SU-DHL-6 (cell line): ENCODE data around the gene ANKS1B.

Experiments
- CTCF ChIP-seq: fragments of 200-600 bp; sonication (generic); IDR thresholded peaks from one replicate; pipeline ENCODE4 v1.5.1; 2017; ENCODE audit warnings: antibody characterized with exemption, mild to moderate bottlenecking, low read length, moderate library complexity; ENCODE audit not compliant: insufficient read depth, poor library complexity, severe bottlenecking
- EZH2phosphoT487 ChIP-seq: fragments of 200-600 bp; sonication (generic), shearing (Covaris generic); conservative IDR thresholded peaks from 2 replicates; pipeline ENCODE4 v1.6.1; 2018; ENCODE audit warnings: mild to moderate bottlenecking, antibody characterized with exemption, low read length, moderate library complexity, mixed read lengths

GRCh38 chr12:99618657-99619056 lies 366.1 kb downstream of the ANKS1B start:
- no peak for TF ChIP-seq CTCF
- TF ChIP-seq EZH2phosphoT487, result no peak
